ENCODE results near the gene SMURF2.
A peak's percentile ranks its signal among the peaks of the same experiment; 100 is the strongest.
"Not testable (repeated sequence)": the region's sequence is repeated elsewhere in the genome, so short reads cannot be mapped to it uniquely, and the experiment has no call there.

The SMURF2 gene

GRCh38 chr17:64661976-64662773, at the start of gene SMURF2:
TSS of gene SMURF2 (minus strand) at chr17:64662307. CDS start at chr17:64661880, 427 bp downstream.
- DNase-seq (ENCODE audit: extremely low read depth in 1 of 2, low read depth in 1 of 2), result peak; percentile 46 to 60

GRCh38 chr17:64709481-64709880, 47.4 kb upstream of the SMURF2 start:
- DNase-seq (ENCODE audit: extremely low read depth in 1 of 2, low read depth in 1 of 2), result no peak

- no peak for DNase-seq (ENCODE audit: extremely low read depth in 1 of 2, low read depth in 1 of 2)
Measured at GRCh38 chr17:64707050-64707591, 45.0 kb upstream of the SMURF2 start.

GRCh38 chr17:64706224-64707049, 44.3 kb upstream of the SMURF2 start:
- DNase-seq (ENCODE audit: extremely low read depth in 1 of 2, low read depth in 1 of 2), result no peak

- no peak for DNase-seq (ENCODE audit: extremely low read depth in 1 of 2, low read depth in 1 of 2)
Measured at GRCh38 chr17:64702815-64703214, 40.7 kb upstream of the SMURF2 start.

GRCh38 chr17:64698725-64699124, 36.6 kb upstream of the SMURF2 start:
- no peak for DNase-seq (ENCODE audit: extremely low read depth in 1 of 2, low read depth in 1 of 2)

GRCh38 chr17:64694207-64694606, 32.1 kb upstream of the SMURF2 start:
- DNase-seq (ENCODE audit: extremely low read depth in 1 of 2, low read depth in 1 of 2), result no peak

- no peak for DNase-seq (ENCODE audit: extremely low read depth in 1 of 2, low read depth in 1 of 2)
Measured at GRCh38 chr17:64692187-64692586, 30.1 kb upstream of the SMURF2 start.

GRCh38 chr17:64689106-64689505, 27.0 kb upstream of the SMURF2 start:
- no peak for DNase-seq (ENCODE audit: extremely low read depth in 1 of 2, low read depth in 1 of 2)

GRCh38 chr17:64688481-64688880, 26.4 kb upstream of the SMURF2 start:
- DNase-seq (ENCODE audit: extremely low read depth in 1 of 2, low read depth in 1 of 2), result no peak

GRCh38 chr17:64687961-64688360, 25.9 kb upstream of the SMURF2 start:
- no peak for DNase-seq (ENCODE audit: extremely low read depth in 1 of 2, low read depth in 1 of 2)

GRCh38 chr17:64687376-64687775, 25.3 kb upstream of the SMURF2 start:
- DNase-seq (ENCODE audit: extremely low read depth in 1 of 2, low read depth in 1 of 2), result no peak

- no peak for DNase-seq (ENCODE audit: extremely low read depth in 1 of 2, low read depth in 1 of 2)
Measured at GRCh38 chr17:64686705-64687104, 24.6 kb upstream of the SMURF2 start.

- DNase-seq (ENCODE audit: extremely low read depth in 1 of 2, low read depth in 1 of 2), result no peak
Measured at GRCh38 chr17:64685705-64686104, 23.6 kb upstream of the SMURF2 start.

GRCh38 chr17:64683796-64684195, 21.7 kb upstream of the SMURF2 start:
- no peak for DNase-seq (ENCODE audit: extremely low read depth in 1 of 2, low read depth in 1 of 2)

GRCh38 chr17:64682261-64683181, 20.4 kb upstream of the SMURF2 start:
- no peak for DNase-seq (ENCODE audit: extremely low read depth in 1 of 2, low read depth in 1 of 2)

GRCh38 chr17:64679710-64680216, 17.7 kb upstream of the SMURF2 start:
- DNase-seq (ENCODE audit: extremely low read depth in 1 of 2, low read depth in 1 of 2), result no peak

GRCh38 chr17:64676763-64677162, 14.7 kb upstream of the SMURF2 start:
- DNase-seq (ENCODE audit: extremely low read depth in 1 of 2, low read depth in 1 of 2), result no peak

GRCh38 chr17:64670843-64671590, 8.9 kb upstream of the SMURF2 start:
- not testable (repeated sequence) for DNase-seq (ENCODE audit: extremely low read depth in 1 of 2, low read depth in 1 of 2)

Data from stimulated activated CD8-positive, alpha-beta memory T cell treated with anti-CD3 and anti-CD28 coated beads, Interleukin-7, amount 100 ng/mL, for 48 hours (primary cell).